ENCODE data around the gene UNC93B1. TPM values are rescaled to one million over a fixed set of nuclear protein-coding genes. Genes with fewer than 3 reads are reported as not detected.

The UNC93B1 gene
- total and polyA plus RNA-seq, 2 of the 13 experiments (the other 11 are each of a cell fraction or from before 2014, with no cell fraction given): 8.8 to 18.9 TPM

DNA sequence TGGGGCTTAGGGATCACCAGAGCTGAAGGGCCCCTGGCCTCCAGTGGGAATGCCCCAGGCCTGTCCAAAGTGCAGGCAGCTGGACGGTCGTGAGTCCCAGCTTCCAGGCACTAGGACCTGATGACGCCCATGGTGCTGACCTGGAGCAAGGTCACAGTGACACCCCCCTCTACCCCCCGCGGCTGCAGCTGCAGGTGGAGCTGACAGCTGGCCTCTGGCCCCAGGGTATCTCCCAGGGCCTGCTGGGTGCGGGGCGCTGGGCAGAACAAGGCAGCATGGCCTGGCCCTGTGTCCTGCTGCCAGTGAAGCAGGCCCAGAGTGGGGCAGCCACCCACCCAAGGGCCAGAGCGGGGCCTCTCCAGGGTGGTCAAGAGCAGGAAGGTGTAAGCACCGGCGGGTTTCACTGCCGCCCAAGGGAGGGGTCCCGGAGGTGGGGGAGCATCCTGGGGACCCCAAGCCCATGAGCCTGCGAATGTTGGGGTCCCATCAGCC, 34.4 kb upstream of the UNC93B1 start (continued):
- no peak for TF ChIP-seq ZBTB8A (CRISPR knock-in tag; IDR thresholded peaks at IDR 0.05; ENCODE audit: borderline replicate concordance, low read depth)
- TF ChIP-seq, protein P1, sequence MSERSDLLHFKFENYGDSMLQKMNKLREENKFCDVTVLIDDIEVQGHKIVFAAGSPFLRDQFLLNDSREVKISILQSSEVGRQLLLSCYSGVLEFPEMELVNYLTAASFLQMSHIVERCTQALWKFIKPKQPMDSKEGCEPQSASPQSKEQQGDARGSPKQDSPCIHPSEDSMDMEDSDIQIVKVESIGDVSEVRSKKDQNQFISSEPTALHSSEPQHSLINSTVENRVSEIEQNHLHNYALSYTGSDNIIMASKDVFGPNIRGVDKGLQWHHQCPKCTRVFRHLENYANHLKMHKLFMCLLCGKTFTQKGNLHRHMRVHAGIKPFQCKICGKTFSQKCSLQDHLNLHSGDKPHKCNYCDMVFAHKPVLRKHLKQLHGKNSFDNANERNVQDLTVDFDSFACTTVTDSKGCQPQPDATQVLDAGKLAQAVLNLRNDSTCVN (CRISPR knock-in tag; IDR thresholded peaks at IDR 0.05; ENCODE audit: borderline replicate concordance): peak; percentile 18; the same call in 1 of the 2 replicates
- TF ChIP-seq NRL (CRISPR knock-in tag; IDR thresholded peaks at IDR 0.05; ENCODE audit: borderline replicate concordance): no peak
- peak; percentile 93; the same call in 1 of the 2 replicates for TF ChIP-seq SNAI1 (CRISPR knock-in tag; IDR thresholded peaks at IDR 0.05; ENCODE audit: borderline replicate concordance)
- TF ChIP-seq, protein P2, sequence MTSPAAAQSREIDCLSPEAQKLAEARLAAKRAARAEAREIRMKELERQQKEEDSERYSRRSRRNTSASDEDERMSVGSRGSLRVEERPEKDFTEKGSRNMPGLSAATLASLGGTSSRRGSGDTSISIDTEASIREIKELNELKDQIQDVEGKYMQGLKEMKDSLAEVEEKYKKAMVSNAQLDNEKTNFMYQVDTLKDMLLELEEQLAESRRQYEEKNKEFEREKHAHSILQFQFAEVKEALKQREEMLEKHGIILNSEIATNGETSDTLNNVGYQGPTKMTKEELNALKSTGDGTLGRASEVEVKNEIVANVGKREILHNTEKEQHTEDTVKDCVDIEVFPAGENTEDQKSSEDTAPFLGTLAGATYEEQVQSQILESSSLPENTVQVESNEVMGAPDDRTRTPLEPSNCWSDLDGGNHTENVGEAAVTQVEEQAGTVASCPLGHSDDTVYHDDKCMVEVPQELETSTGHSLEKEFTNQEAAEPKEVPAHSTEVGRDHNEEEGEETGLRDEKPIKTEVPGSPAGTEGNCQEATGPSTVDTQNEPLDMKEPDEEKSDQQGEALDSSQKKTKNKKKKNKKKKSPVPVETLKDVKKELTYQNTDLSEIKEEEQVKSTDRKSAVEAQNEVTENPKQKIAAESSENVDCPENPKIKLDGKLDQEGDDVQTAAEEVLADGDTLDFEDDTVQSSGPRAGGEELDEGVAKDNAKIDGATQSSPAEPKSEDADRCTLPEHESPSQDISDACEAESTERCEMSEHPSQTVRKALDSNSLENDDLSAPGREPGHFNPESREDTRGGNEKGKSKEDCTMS (CRISPR knock-in tag; conservative IDR thresholded peaks at IDR 0.05): no peak
- TF ChIP-seq, protein P3, sequence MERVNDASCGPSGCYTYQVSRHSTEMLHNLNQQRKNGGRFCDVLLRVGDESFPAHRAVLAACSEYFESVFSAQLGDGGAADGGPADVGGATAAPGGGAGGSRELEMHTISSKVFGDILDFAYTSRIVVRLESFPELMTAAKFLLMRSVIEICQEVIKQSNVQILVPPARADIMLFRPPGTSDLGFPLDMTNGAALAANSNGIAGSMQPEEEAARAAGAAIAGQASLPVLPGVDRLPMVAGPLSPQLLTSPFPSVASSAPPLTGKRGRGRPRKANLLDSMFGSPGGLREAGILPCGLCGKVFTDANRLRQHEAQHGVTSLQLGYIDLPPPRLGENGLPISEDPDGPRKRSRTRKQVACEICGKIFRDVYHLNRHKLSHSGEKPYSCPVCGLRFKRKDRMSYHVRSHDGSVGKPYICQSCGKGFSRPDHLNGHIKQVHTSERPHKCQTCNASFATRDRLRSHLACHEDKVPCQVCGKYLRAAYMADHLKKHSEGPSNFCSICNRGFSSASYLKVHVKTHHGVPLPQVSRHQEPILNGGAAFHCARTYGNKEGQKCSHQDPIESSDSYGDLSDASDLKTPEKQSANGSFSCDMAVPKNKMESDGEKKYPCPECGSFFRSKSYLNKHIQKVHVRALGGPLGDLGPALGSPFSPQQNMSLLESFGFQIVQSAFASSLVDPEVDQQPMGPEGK (CRISPR knock-in tag; IDR thresholded peaks at IDR 0.05): peak; percentile 100
- TF ChIP-seq CREM (IDR thresholded peaks at IDR 0.05): peak; percentile 77
- TF ChIP-seq CREM (CRISPR knock-in tag; IDR thresholded peaks at IDR 0.05): no peak
- TF ChIP-seq HNF4G (IDR thresholded peaks at IDR 0.05; ENCODE audit: borderline replicate concordance, low read depth, low read length): peak; percentile 95
- TF ChIP-seq HNF4G (CRISPR knock-in tag; IDR thresholded peaks at IDR 0.05; ENCODE audit: borderline replicate concordance, low read depth): peak; percentile 96
- peak; percentile 90 for TF ChIP-seq ZNF264 (CRISPR knock-in tag; IDR thresholded peaks at IDR 0.05)
- peak; percentile 60 for TF ChIP-seq ZZZ3 (CRISPR knock-in tag; IDR thresholded peaks at IDR 0.05; ENCODE audit: borderline replicate concordance)
- TF ChIP-seq ZNF232 (CRISPR knock-in tag; IDR thresholded peaks at IDR 0.05; ENCODE audit: borderline replicate concordance): peak; percentile 75; the same call in 1 of the 2 replicates
- no peak for TF ChIP-seq RFX1 (IDR thresholded peaks at IDR 0.05)
- no peak for TF ChIP-seq ZNF44 (CRISPR knock-in tag; IDR thresholded peaks at IDR 0.05)
- TF ChIP-seq ZNF367 (CRISPR knock-in tag; IDR thresholded peaks at IDR 0.05; ENCODE audit: borderline replicate concordance): no peak
- TF ChIP-seq ZNF225 (CRISPR knock-in tag; IDR thresholded peaks at IDR 0.05): no peak
- no peak for TF ChIP-seq FOXA1 (IDR thresholded peaks at IDR 0.05)
- no peak for TF ChIP-seq FOXA1 (CRISPR knock-in tag; IDR thresholded peaks at IDR 0.05)
- peak; percentile 51; the same call in 1 of the 2 replicates for TF ChIP-seq KLF6 (CRISPR knock-in tag; IDR thresholded peaks at IDR 0.05)
- no peak for TF ChIP-seq SCMH1 (CRISPR knock-in tag; IDR thresholded peaks at IDR 0.05; ENCODE audit: borderline replicate concordance)
- no peak for TF ChIP-seq ZNF674 (CRISPR knock-in tag; IDR thresholded peaks at IDR 0.05; ENCODE audit: low read depth)
- TF ChIP-seq JDP2 (CRISPR knock-in tag; IDR thresholded peaks at IDR 0.05; ENCODE audit: borderline replicate concordance): no peak
- peak; percentile 76 for TF ChIP-seq FOXO1 (CRISPR knock-in tag; IDR thresholded peaks at IDR 0.05)
- TF ChIP-seq ZNF543 (CRISPR knock-in tag; IDR thresholded peaks at IDR 0.05): peak; percentile 40
- TF ChIP-seq, protein P4, sequence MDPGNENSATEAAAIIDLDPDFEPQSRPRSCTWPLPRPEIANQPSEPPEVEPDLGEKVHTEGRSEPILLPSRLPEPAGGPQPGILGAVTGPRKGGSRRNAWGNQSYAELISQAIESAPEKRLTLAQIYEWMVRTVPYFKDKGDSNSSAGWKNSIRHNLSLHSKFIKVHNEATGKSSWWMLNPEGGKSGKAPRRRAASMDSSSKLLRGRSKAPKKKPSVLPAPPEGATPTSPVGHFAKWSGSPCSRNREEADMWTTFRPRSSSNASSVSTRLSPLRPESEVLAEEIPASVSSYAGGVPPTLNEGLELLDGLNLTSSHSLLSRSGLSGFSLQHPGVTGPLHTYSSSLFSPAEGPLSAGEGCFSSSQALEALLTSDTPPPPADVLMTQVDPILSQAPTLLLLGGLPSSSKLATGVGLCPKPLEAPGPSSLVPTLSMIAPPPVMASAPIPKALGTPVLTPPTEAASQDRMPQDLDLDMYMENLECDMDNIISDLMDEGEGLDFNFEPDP (CRISPR knock-in tag; conservative IDR thresholded peaks at IDR 0.05): no peak
